Smooth muscle cell (in vitro differentiated cells): ENCODE data around the gene COL20A1. TPM values are rescaled to one million over a fixed set of nuclear protein-coding genes. Genes with fewer than 3 reads are reported as not detected.
A peak's percentile ranks its signal among the peaks of the same experiment; 100 is the strongest.

ENCODE experiments used
- DNase-seq: peaks from one replicate; lab custom pipeline; 2025; ENCODE audit not compliant: unreplicated experiment; lab: John Stamatoyannopoulos, UW
- H2AFZ ChIP-seq: fragments of 200-600 bp; sonication (generic); 2 replicates; pipeline ENCODE4 v1.6.0; 2016; ENCODE audit warnings: antibody characterized with exemption, low read depth, mild to moderate bottlenecking
- H3F3A ChIP-seq: fragments of 200-600 bp; sonication (generic); 2 replicates; pipeline ENCODE4 v1.6.0; 2017; ENCODE audit warnings: antibody characterized with exemption, low read depth
- H3K27ac ChIP-seq: fragments of 200-600 bp; sonication (generic); 2 replicates; pipeline ENCODE4 v1.5.1; 2016; ENCODE audit warnings: low read depth, mild to moderate bottlenecking
- H3K27me3 ChIP-seq: fragments of 200-600 bp; sonication (generic); 2 replicates; pipeline ENCODE4 v1.6.1; 2016; ENCODE audit warnings: low read depth, mild to moderate bottlenecking
- H3K36me3 ChIP-seq: fragments of 200-600 bp; sonication (generic); 2 replicates; pipeline ENCODE4 v1.5.1; 2016; ENCODE audit warnings: low read depth
- H3K4me1 ChIP-seq: fragments of 200-600 bp; sonication (generic); 2 replicates; pipeline ENCODE4 v1.5.1; 2016; ENCODE audit warnings: low read depth
- H3K4me2 ChIP-seq: fragments of 200-600 bp; sonication (generic); 2 replicates; pipeline ENCODE4 v1.6.0; 2016; ENCODE audit warnings: mild to moderate bottlenecking
- H3K4me3 ChIP-seq: fragments of 200-600 bp; sonication (generic); 2 replicates; pipeline ENCODE4 v1.5.1; 2016; ENCODE audit warnings: mild to moderate bottlenecking
- H3K79me2 ChIP-seq: fragments of 200-600 bp; sonication (generic); 2 replicates; pipeline ENCODE4 v1.6.0; 2016; ENCODE audit warnings: low read depth, mild to moderate bottlenecking
- H3K9ac ChIP-seq: fragments of 200-600 bp; sonication (generic); 2 replicates; pipeline ENCODE4 v1.6.0; 2016; ENCODE audit warnings: low read depth
- H3K9me3 ChIP-seq: fragments of 200-600 bp; sonication (generic); replicated peaks from 2 replicates; pipeline ENCODE4 v1.5.1; 2016; ENCODE audit warnings: low read depth
- H4K20me1 ChIP-seq: fragments of 200-600 bp; sonication (generic); 2 replicates; pipeline ENCODE4 v1.6.0; 2016; ENCODE audit warnings: low read depth
- CTCF ChIP-seq: fragments of 200-600 bp; sonication (generic); IDR thresholded peaks from 2 replicates; pipeline ENCODE4 v1.5.1; 2017; ENCODE audit warnings: borderline replicate concordance, mild to moderate bottlenecking, antibody characterized with exemption; ENCODE audit not compliant: insufficient read depth, poor library complexity, severe bottlenecking
- WGBS: methylation state at CpG from one replicate; pipeline ENCODE4 v1.1.7; 2016; ENCODE audit warnings: low lambda C conversion rate; 5-methylcytosine and 5-hydroxymethylcytosine counted together
- polyA plus RNA-seq: library from polyadenylated mRNA; unstranded; fragments of >200 nt; fragmentation: Nextera tagmentation; extraction: Ambion mirVana; gene quantifications from 2 replicates; pipeline ENCODE4 v1.2.1, GENCODE V29; 2016
- total RNA-seq: library from RNA; depleted of rRNA; stranded (reverse); fragments of >200 nt; gene quantifications from 2 replicates; pipeline ENCODE4 v1.2.3, GENCODE V29; 2014

Gene COL20A1
- total and polyA plus RNA-seq, 2 experiments from 2014 or later: 0.23 to 0.36 TPM

- Histone ChIP-seq H3K4me2 (no peak overlapping the region), H3K79me2 (peaks cover 30% of the 10 kb centered on the region), H3K36me3 (peaks cover 9% of the 10 kb centered on the region), H3K4me1 (no peaks in the 10 kb centered on the region), H2AFZ (no peak overlapping the region), H4K20me1 (peaks cover 99% of the 10 kb centered on the region), H3K9ac (no peak overlapping the region), H3K4me3 (no peak overlapping the region), H3K27ac (no peak overlapping the region), H3K9me3 (no peaks in the 10 kb centered on the region), H3F3A (no peaks in the 10 kb centered on the region), H3K27me3 (no peaks in the 10 kb centered on the region)
- peak; percentile 20 for TF ChIP-seq CTCF
- DNase-seq: no peak
- WGBS: 87% methylated on average over 16 of the region's 19 CpGs
Measured at GRCh38 chr20:63280929-63281545, 11.9 kb upstream of the COL20A1 start.

- H3K4me1 ChIP-seq: no peaks in the 10 kb centered on the region
- H2AFZ ChIP-seq: no peak overlapping the region
- H3F3A ChIP-seq: no peaks in the 10 kb centered on the region
- DNase-seq: no peak
- peaks cover 9% of the 10 kb centered on the region for H3K36me3 ChIP-seq
- no peaks in the 10 kb centered on the region for H3K27me3 ChIP-seq
- no peak overlapping the region for H3K9ac ChIP-seq
- H3K4me2 ChIP-seq: no peak overlapping the region
- peaks cover 99% of the 10 kb centered on the region for H4K20me1 ChIP-seq
- H3K9me3 ChIP-seq: no peaks in the 10 kb centered on the region
- H3K27ac ChIP-seq: no peak overlapping the region
- 97% methylated on average over 37 of the region's 38 CpGs for WGBS
- no peak for TF ChIP-seq CTCF
- H3K4me3 ChIP-seq: no peak overlapping the region
- H3K79me2 ChIP-seq: peaks cover 21% of the 10 kb centered on the region
Measured at GRCh38 chr20:63281742-63282665, 11.0 kb upstream of the COL20A1 start.

GRCh38 chr20:63282946-63283345 lies 10.0 kb upstream of the COL20A1 start:
- Histone ChIP-seq H2AFZ (no peak overlapping the region), H3K27ac (no peak overlapping the region), H3K79me2 (peaks cover 11% of the 10 kb centered on the region), H3F3A (no peaks in the 10 kb centered on the region), H3K9ac (no peak overlapping the region), H3K9me3 (no peaks in the 10 kb centered on the region), H3K4me2 (no peak overlapping the region), H3K4me3 (no peak overlapping the region), H4K20me1 (peaks cover 99% of the 10 kb centered on the region), H3K27me3 (no peaks in the 10 kb centered on the region), H3K4me1 (no peaks in the 10 kb centered on the region), H3K36me3 (peaks cover 9% of the 10 kb centered on the region)
- TF ChIP-seq CTCF: no peak
- WGBS: 95% methylated on average over 17 of the region's 17 CpGs
- no peak for DNase-seq
